GM19240 (cell line): ENCODE results near the gene TMEM116.

Source experiments
- DNase-seq: peaks from one replicate; pipeline ENCODE4 v3.0.0; 2011; ENCODE audit warnings: low spot score; ENCODE audit not compliant: insufficient read length

Gene TMEM116

GRCh38 chr12:111904446-111904975 lies 108.5 kb downstream of the TMEM116 start:
- no peak for DNase-seq

GRCh38 chr12:111901182-111901581 lies 111.8 kb downstream of the TMEM116 start:
- no peak for DNase-seq

GRCh38 chr12:111894556-111894955 lies 118.4 kb downstream of the TMEM116 start:
- no peak for DNase-seq

- no peak for DNase-seq
Observed at GRCh38 chr12:111893287-111893686, 119.7 kb downstream of the TMEM116 start.

GRCh38 chr12:111887926-111888745 lies 124.8 kb downstream of the TMEM116 start:
- DNase-seq, result no peak

GRCh38 chr12:111886662-111887545 lies 126.1 kb downstream of the TMEM116 start:
- DNase-seq, result no peak

GRCh38 chr12:111881716-111882115 lies 131.2 kb downstream of the TMEM116 start:
- peak; percentile 11 for DNase-seq
